GM12864 (cell line): Measurements from ENCODE around the gene SH3GL3.

Experiments used
- DNase-seq: peaks from one replicate; pipeline ENCODE4 v3.0.0-alpha.2; 2011; ENCODE audit warnings: low read depth
- H3K4me3 ChIP-seq: 2 replicates; pipeline ENCODE4 v1.5.1; 2011; ENCODE audit warnings: mild to moderate bottlenecking, low read depth, low read length, control low read depth
- CTCF ChIP-seq: IDR thresholded peaks from 2 replicates; pipeline ENCODE4 v1.5.1; 2011; ENCODE audit warnings: low read depth, mild to moderate bottlenecking, moderate library complexity, low read length, control low read depth, inconsistent platforms; ENCODE audit errors: missing control alignments

SH3GL3 gene

GRCh38 chr15:83612898-83613635 lies 165.9 kb downstream of the SH3GL3 start:
- TF ChIP-seq CTCF = no peak
- H3K4me3 ChIP-seq = no peak overlapping the region
- DNase-seq = no peak

- no peak overlapping the region for H3K4me3 ChIP-seq
- DNase-seq = no peak
Observed at GRCh38 chr15:83613714-83614113, 166.6 kb downstream of the SH3GL3 start.

GRCh38 chr15:83616840-83617239 lies 169.7 kb downstream of the SH3GL3 start:
- TF ChIP-seq CTCF = no peak
- H3K4me3 ChIP-seq = no peak overlapping the region
- DNase-seq = no peak

More at GRCh38 chr15:83613714-83614113, 166.6 kb downstream of the SH3GL3 start:
- no peak for TF ChIP-seq CTCF

- no peak overlapping the region for H3K4me3 ChIP-seq
- no peak for TF ChIP-seq CTCF
- DNase-seq = no peak
Observed at GRCh38 chr15:83626171-83626802, 179.1 kb downstream of the SH3GL3 start.

GRCh38 chr15:83631534-83631933 lies 184.4 kb downstream of the SH3GL3 start:
- no peak overlapping the region for H3K4me3 ChIP-seq
- DNase-seq = no peak
- no peak for TF ChIP-seq CTCF

- no peak for TF ChIP-seq CTCF
- no peak overlapping the region for H3K4me3 ChIP-seq
- no peak for DNase-seq
Observed at GRCh38 chr15:83643201-83643600, 196.1 kb downstream of the SH3GL3 start.
